HepG2 (cell line): ENCODE measurements around the gene FAM110A. TPM values are rescaled to one million over a fixed set of nuclear protein-coding genes. Genes with fewer than 3 reads are reported as not detected.
A peak's percentile ranks its signal among the peaks of the same experiment; 100 is the strongest.

Source experiments
- AKAP8 ChIP-seq: sonication (generic); formaldehyde crosslinking; IDR thresholded peaks from 2 replicates; pipeline ENCODE4 v1.5.1; 2020; ENCODE audit warnings: mild to moderate bottlenecking, missing genetic modification reagents
- ATF1 ChIP-seq: IDR thresholded peaks from 2 replicates; pipeline ENCODE4 v1.6.1; 2016; ENCODE audit warnings: mild to moderate bottlenecking, control low read depth
- CHCHD3 ChIP-seq: sonication (generic); formaldehyde crosslinking; IDR thresholded peaks from 2 replicates; pipeline ENCODE4 v1.8.0; 2022; ENCODE audit warnings: mild to moderate bottlenecking, missing genetic modification reagents, moderate library complexity
- ETV5 ChIP-seq: IDR thresholded peaks from 2 replicates; pipeline ENCODE4 v1.6.1; 2018; ENCODE audit warnings: missing biosample characterization, missing genetic modification reagents, inconsistent platforms, borderline replicate concordance
- ISL2 ChIP-seq: sonication (generic); formaldehyde crosslinking; IDR thresholded peaks from 2 replicates; pipeline ENCODE4 v1.5.0; 2020; ENCODE audit warnings: missing genetic modification reagents
- KDM2A ChIP-seq: sonication (generic); formaldehyde crosslinking; IDR thresholded peaks from 2 replicates; pipeline ENCODE4 v1.4.0; 2020; ENCODE audit warnings: low read depth, missing genetic modification reagents, borderline replicate concordance
- RORA ChIP-seq: sonication (generic); formaldehyde crosslinking; IDR thresholded peaks from 2 replicates; pipeline ENCODE4 v1.5.0; 2020; ENCODE audit warnings: mild to moderate bottlenecking, missing genetic modification reagents, moderate library complexity
- SMC3 ChIP-seq: IDR thresholded peaks from 2 replicates; pipeline ENCODE4 v1.6.1; 2011; ENCODE audit warnings: low read length, improper control_type of control experiment
- SNAI1 ChIP-seq: sonication (generic); formaldehyde crosslinking; IDR thresholded peaks from 2 replicates; pipeline ENCODE4 v1.5.0; 2020; ENCODE audit warnings: mild to moderate bottlenecking, missing genetic modification reagents, borderline replicate concordance
- SPEN ChIP-seq: sonication (generic); formaldehyde crosslinking; IDR thresholded peaks from 2 replicates; pipeline ENCODE4 v1.5.1; 2020; ENCODE audit warnings: low read depth, mild to moderate bottlenecking, missing genetic modification reagents
- TIGD3 ChIP-seq: sonication (generic); formaldehyde crosslinking; IDR thresholded peaks from 2 replicates; pipeline ENCODE4 v1.5.1; 2020; ENCODE audit warnings: mild to moderate bottlenecking, missing genetic modification reagents, borderline replicate concordance
- ZBTB38 ChIP-seq: sonication (generic); formaldehyde crosslinking; IDR thresholded peaks from 2 replicates; pipeline ENCODE4 v1.5.1; 2020; ENCODE audit warnings: mild to moderate bottlenecking, missing genetic modification reagents
- ZFX ChIP-seq: sonication (generic); formaldehyde crosslinking; IDR thresholded peaks from 2 replicates; pipeline ENCODE4 v1.4.0; 2020; ENCODE audit warnings: mild to moderate bottlenecking, low read depth, missing genetic modification reagents, moderate library complexity
- ZNF557 ChIP-seq: sonication (generic); formaldehyde crosslinking; IDR thresholded peaks from 2 replicates; pipeline ENCODE4 v1.4.0; 2020; ENCODE audit warnings: missing genetic modification reagents
- ZNF674 ChIP-seq: sonication (generic); formaldehyde crosslinking; IDR thresholded peaks from 2 replicates; pipeline ENCODE4 v1.5.0; 2020; ENCODE audit warnings: low read depth, mild to moderate bottlenecking, missing genetic modification reagents
- ZNF816 ChIP-seq: sonication (generic); formaldehyde crosslinking; IDR thresholded peaks from 2 replicates; pipeline ENCODE4 v1.8.0; 2022; ENCODE audit warnings: missing genetic modification reagents, mild to moderate bottlenecking, borderline replicate concordance
- polyA plus RNA-seq, 8 experiments: library from polyadenylated mRNA; depleted of rRNA in 3 of 8; stranded (reverse) in 7 of 8; unstranded in 1 of 8; fragments of >200 nt; fragmentation: Illumina TruSeq in 4 of 8; extraction: Trizol in 4 of 8; gene quantifications; 2 replicates each; pipeline versions ENCODE4 v1.2.1 to v1.2.3, GENCODE V29; 2011 to 2016; ENCODE audit warnings: low read depth in 4 of 8, missing spikeins in 1 of 8, mixed read lengths in 1 of 8; ENCODE audit not compliant: insufficient read depth in 1 of 8
- total RNA-seq, 5 experiments: library from RNA; depleted of rRNA; stranded (reverse); fragments of >200 nt; fragmentation: Illumina TruSeq; extraction: Trizol; gene quantifications; 2 replicates each; pipeline ENCODE4 v1.2.3, GENCODE V29; 2016; ENCODE audit warnings: low read depth in 1 of 5
- TF ChIP-seq, protein P1 (sequence below): sonication (generic); formaldehyde crosslinking; IDR thresholded peaks from 2 replicates; pipeline ENCODE4 v1.5.0; 2020; ENCODE audit warnings: mild to moderate bottlenecking, missing genetic modification reagents
- TF ChIP-seq, protein P2 (sequence below): sonication (generic); formaldehyde crosslinking; IDR thresholded peaks from 2 replicates; pipeline ENCODE4 v1.4.0; 2020; ENCODE audit warnings: missing genetic modification reagents
- TF ChIP-seq, protein P3 (sequence below): sonication (generic); formaldehyde crosslinking; IDR thresholded peaks from 2 replicates; pipeline ENCODE4 v1.8.0; 2023; ENCODE audit warnings: mild to moderate bottlenecking, missing genetic modification reagents
- TF ChIP-seq, protein P4 (sequence below): sonication (generic); formaldehyde crosslinking; IDR thresholded peaks from 2 replicates; pipeline ENCODE4 v1.4.0; 2020; ENCODE audit warnings: missing genetic modification reagents

Gene FAM110A
- total and polyA plus RNA-seq, 2 of the 13 experiments (the other 11 are each of a cell fraction or from before 2014, with no cell fraction given), result 1.9 TPM

- TF ChIP-seq, protein P1, sequence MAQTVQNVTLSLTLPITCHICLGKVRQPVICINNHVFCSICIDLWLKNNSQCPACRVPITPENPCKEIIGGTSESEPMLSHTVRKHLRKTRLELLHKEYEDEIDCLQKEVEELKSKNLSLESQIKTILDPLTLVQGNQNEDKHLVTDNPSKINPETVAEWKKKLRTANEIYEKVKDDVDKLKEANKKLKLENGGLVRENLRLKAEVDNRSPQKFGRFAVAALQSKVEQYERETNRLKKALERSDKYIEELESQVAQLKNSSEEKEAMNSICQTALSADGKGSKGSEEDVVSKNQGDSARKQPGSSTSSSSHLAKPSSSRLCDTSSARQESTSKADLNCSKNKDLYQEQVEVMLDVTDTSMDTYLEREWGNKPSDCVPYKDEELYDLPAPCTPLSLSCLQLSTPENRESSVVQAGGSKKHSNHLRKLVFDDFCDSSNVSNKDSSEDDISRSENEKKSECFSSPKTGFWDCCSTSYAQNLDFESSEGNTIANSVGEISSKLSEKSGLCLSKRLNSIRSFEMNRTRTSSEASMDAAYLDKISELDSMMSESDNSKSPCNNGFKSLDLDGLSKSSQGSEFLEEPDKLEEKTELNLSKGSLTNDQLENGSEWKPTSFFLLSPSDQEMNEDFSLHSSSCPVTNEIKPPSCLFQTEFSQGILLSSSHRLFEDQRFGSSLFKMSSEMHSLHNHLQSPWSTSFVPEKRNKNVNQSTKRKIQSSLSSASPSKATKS, result no peak
- peak; percentile 48; the same call in 1 of the 2 replicates for TF ChIP-seq TIGD3 (CRISPR knock-in tag)
- no peak for TF ChIP-seq ZBTB38 (CRISPR knock-in tag)
- no peak for TF ChIP-seq ETV5 (CRISPR knock-in tag)
- no peak for TF ChIP-seq AKAP8
- no peak for TF ChIP-seq SNAI1 (CRISPR knock-in tag)
- TF ChIP-seq ZNF674 (CRISPR knock-in tag), result no peak
- TF ChIP-seq, protein P2, sequence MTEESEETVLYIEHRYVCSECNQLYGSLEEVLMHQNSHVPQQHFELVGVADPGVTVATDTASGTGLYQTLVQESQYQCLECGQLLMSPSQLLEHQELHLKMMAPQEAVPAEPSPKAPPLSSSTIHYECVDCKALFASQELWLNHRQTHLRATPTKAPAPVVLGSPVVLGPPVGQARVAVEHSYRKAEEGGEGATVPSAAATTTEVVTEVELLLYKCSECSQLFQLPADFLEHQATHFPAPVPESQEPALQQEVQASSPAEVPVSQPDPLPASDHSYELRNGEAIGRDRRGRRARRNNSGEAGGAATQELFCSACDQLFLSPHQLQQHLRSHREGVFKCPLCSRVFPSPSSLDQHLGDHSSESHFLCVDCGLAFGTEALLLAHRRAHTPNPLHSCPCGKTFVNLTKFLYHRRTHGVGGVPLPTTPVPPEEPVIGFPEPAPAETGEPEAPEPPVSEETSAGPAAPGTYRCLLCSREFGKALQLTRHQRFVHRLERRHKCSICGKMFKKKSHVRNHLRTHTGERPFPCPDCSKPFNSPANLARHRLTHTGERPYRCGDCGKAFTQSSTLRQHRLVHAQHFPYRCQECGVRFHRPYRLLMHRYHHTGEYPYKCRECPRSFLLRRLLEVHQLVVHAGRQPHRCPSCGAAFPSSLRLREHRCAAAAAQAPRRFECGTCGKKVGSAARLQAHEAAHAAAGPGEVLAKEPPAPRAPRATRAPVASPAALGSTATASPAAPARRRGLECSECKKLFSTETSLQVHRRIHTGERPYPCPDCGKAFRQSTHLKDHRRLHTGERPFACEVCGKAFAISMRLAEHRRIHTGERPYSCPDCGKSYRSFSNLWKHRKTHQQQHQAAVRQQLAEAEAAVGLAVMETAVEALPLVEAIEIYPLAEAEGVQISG (CRISPR knock-in tag), result peak; percentile 54; the same call in 1 of the 2 replicates
- TF ChIP-seq RORA (CRISPR knock-in tag), result no peak
- peak; percentile 85; the same call in 1 of the 2 replicates for TF ChIP-seq ZNF557 (CRISPR knock-in tag)
- TF ChIP-seq CHCHD3 (CRISPR knock-in tag), result no peak
- no peak for TF ChIP-seq ZFX
- peak; percentile 40; the same call in 1 of the 2 replicates for TF ChIP-seq ZNF816 (CRISPR knock-in tag)
- TF ChIP-seq ISL2 (CRISPR knock-in tag), result peak; percentile 59; the same call in 1 of the 2 replicates
- TF ChIP-seq ATF1 (CRISPR knock-in tag), result no peak
- TF ChIP-seq, protein P3, sequence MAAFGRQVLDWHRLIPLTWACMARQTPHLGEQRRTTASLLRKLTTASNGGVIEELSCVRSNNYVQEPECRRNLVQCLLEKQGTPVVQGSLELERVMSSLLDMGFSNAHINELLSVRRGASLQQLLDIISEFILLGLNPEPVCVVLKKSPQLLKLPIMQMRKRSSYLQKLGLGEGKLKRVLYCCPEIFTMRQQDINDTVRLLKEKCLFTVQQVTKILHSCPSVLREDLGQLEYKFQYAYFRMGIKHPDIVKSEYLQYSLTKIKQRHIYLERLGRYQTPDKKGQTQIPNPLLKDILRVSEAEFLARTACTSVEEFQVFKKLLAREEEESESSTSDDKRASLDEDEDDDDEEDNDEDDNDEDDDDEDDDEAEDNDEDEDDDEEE, result no peak
- TF ChIP-seq, protein P4, sequence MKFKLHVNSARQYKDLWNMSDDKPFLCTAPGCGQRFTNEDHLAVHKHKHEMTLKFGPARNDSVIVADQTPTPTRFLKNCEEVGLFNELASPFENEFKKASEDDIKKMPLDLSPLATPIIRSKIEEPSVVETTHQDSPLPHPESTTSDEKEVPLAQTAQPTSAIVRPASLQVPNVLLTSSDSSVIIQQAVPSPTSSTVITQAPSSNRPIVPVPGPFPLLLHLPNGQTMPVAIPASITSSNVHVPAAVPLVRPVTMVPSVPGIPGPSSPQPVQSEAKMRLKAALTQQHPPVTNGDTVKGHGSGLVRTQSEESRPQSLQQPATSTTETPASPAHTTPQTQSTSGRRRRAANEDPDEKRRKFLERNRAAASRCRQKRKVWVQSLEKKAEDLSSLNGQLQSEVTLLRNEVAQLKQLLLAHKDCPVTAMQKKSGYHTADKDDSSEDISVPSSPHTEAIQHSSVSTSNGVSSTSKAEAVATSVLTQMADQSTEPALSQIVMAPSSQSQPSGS, result no peak
- no peak for TF ChIP-seq SPEN (CRISPR knock-in tag)
- TF ChIP-seq KDM2A (CRISPR knock-in tag), result 0 out of 2 replicates have a peak, but pooled peaks have one; percentile 32
- no peak for TF ChIP-seq SMC3
Measured at GRCh38 chr20:878511-879307, 45.2 kb downstream of the FAM110A start (continued).
